GM20000 (cell line): ENCODE results near the gene ACADS.

ENCODE experiments used
- DNase-seq: peaks from one replicate; pipeline ENCODE4 v3.0.0; 2012; ENCODE audit warnings: low spot score
- TF ChIP-seq, protein P1 (sequence below): IDR thresholded peaks from 2 replicates; pipeline ENCODE4 v1.5.1; 2012; ENCODE audit warnings: mild to moderate bottlenecking, control low read depth; ENCODE audit errors: extremely low read depth, missing control alignments

The ACADS gene

DNA sequence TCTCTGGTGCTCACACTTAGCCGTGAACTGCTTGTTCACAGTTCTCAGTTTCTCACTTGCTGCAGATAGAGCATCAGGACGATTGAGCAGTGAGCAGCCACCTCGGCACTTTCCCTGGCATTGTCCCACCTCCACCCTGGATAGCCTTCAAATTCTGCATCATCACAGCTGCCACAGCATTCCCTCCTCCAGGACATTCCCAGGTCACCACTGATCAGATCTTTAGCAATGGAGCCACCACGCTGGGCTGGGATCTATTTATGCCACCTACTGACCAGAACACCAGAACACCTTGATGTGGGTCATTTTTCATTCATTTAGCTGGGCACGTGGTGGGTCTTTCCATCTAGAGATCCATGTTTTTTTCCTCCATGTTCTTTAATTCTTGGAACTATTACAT lies 23.6 kb downstream of the ACADS start:
- DNase-seq, result no peak
- TF ChIP-seq, protein P1, sequence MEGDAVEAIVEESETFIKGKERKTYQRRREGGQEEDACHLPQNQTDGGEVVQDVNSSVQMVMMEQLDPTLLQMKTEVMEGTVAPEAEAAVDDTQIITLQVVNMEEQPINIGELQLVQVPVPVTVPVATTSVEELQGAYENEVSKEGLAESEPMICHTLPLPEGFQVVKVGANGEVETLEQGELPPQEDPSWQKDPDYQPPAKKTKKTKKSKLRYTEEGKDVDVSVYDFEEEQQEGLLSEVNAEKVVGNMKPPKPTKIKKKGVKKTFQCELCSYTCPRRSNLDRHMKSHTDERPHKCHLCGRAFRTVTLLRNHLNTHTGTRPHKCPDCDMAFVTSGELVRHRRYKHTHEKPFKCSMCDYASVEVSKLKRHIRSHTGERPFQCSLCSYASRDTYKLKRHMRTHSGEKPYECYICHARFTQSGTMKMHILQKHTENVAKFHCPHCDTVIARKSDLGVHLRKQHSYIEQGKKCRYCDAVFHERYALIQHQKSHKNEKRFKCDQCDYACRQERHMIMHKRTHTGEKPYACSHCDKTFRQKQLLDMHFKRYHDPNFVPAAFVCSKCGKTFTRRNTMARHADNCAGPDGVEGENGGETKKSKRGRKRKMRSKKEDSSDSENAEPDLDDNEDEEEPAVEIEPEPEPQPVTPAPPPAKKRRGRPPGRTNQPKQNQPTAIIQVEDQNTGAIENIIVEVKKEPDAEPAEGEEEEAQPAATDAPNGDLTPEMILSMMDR, result no peak

DNA sequence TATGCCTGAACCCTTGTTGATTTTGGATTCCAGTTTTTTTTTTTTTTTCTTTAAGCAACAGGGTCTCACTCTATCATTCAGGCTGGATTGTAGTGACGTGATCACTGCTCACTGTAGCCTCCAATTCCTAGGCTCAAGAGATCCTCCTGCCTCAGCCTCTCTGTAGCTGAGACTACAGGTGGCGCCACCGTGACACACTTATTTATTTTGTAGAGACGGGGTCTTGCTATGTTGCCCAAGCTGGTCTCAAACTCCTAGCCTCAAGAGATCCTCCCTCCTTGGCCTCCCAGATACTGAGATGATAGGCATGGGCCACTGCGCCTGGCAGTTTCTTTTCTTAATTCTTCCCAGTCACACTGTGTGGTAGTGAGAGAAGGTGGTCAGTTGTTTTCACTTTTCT lies 25.2 kb downstream of the ACADS start:
- DNase-seq, result no peak
- TF ChIP-seq, protein P1, result no peak

DNA sequence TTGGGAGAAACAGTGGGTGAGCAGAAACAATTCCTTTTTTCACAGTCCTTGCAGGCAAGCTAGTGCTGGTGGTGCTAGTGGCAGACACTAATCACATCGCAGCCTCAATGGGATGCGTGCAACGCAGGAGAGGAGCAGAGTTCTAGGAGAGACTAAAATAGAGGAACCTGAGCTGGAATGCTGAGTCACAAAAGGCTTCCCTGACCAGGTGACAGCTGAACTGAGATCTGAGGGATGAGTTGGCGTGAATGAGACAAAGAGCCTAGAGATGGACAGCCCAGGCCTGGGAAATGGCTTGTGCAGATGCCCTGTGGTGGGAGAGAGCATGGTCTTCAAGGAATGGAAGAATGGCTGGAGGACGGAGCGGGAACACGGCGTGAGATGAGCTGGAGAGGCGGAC lies 25.8 kb downstream of the ACADS start:
- TF ChIP-seq, protein P1, result no peak
- DNase-seq, result no peak

GRCh38 chr12:120754792-120755191 lies 29.2 kb downstream of the ACADS start:
- DNase-seq, result no peak
- TF ChIP-seq, protein P1, result no peak

DNA sequence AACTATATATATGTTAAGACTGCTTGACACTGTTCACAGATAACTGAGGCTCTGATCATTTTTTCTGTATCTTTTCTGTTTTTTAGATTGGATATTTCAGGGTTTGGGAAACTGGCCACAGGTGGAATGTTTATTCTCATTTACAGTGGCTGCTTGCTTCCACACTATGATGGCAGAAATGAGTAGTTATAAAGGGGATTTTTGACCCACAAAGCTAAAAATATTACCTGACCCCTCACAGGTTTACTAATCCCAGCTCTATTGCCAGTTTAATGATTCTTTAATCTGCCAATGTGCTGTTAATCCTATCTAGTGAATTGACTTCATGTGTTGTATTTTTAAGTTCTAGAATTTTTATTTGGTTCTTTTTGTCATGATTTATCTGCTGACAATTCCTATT lies 29.6 kb downstream of the ACADS start:
- TF ChIP-seq, protein P1, result no peak

GRCh38 chr12:120757226-120757742 lies 31.7 kb downstream of the ACADS start:
- TF ChIP-seq, protein P1, result no peak

More for the DNA sequence above, 29.6 kb downstream of the ACADS start:
- DNase-seq, result no peak

GRCh38 chr12:120757949-120758348 lies 32.3 kb downstream of the ACADS start:
- TF ChIP-seq, protein P1, result no peak
- DNase-seq, result no peak

More at GRCh38 chr12:120757226-120757742, 31.7 kb downstream of the ACADS start:
- no peak for DNase-seq
